Peyer's patch (tissue), 4 donors: ENCODE measurements around the gene GAMT.

Source experiments
- POLR2A ChIP-seq, 2 donors: fragments of 450-650 bp; IDR thresholded peaks; one replicate each; pipeline ENCODE4 v1.5.1; 2017; ENCODE audit warnings: antibody characterized with exemption in 2 of 2, mild to moderate bottlenecking in 2 of 2, moderate library complexity in 2 of 2
- TF ChIP-seq, protein P1 (sequence below), 6 experiments: fragments of 450-650 bp in 4 of 6; fragments of 200-600 bp in 2 of 6; sonication (generic) in 1 of 6; IDR thresholded peaks; one replicate each; pipeline ENCODE4 v1.5.1; 2017 to 2019; ENCODE audit warnings: antibody characterized with exemption in 6 of 6, mild to moderate bottlenecking in 3 of 6, moderate library complexity in 1 of 6

GRCh38 chr19:1392407-1392806 is 8.9 kb downstream of the GAMT start:
- TF ChIP-seq, protein P1, sequence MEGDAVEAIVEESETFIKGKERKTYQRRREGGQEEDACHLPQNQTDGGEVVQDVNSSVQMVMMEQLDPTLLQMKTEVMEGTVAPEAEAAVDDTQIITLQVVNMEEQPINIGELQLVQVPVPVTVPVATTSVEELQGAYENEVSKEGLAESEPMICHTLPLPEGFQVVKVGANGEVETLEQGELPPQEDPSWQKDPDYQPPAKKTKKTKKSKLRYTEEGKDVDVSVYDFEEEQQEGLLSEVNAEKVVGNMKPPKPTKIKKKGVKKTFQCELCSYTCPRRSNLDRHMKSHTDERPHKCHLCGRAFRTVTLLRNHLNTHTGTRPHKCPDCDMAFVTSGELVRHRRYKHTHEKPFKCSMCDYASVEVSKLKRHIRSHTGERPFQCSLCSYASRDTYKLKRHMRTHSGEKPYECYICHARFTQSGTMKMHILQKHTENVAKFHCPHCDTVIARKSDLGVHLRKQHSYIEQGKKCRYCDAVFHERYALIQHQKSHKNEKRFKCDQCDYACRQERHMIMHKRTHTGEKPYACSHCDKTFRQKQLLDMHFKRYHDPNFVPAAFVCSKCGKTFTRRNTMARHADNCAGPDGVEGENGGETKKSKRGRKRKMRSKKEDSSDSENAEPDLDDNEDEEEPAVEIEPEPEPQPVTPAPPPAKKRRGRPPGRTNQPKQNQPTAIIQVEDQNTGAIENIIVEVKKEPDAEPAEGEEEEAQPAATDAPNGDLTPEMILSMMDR (IDR thresholded peaks at IDR 0.05) = no peak
- TF ChIP-seq POLR2A (IDR thresholded peaks at IDR 0.05) = no peak
